OCI-LY1 (cell line): ENCODE results near the gene AANAT.

Experiments
- CTCF ChIP-seq: fragments of 200-600 bp; sonication (generic), shearing (Covaris generic); IDR thresholded peaks from 2 replicates; pipeline ENCODE4 v1.5.1; 2017; ENCODE audit warnings: mild to moderate bottlenecking, antibody characterized with exemption, low read length, moderate library complexity, mixed read lengths
- EZH2 ChIP-seq: fragments of 200-600 bp; sonication (generic), shearing (Covaris generic); IDR thresholded peaks from 2 replicates; pipeline ENCODE4 v1.8.0; 2017; ENCODE audit warnings: borderline replicate concordance, mixed run types, mild to moderate bottlenecking, antibody characterized with exemption, low read length, moderate library complexity, mixed read lengths

GRCh38 chr17:76452127-76452659 is 15.2 kb upstream of the AANAT start:
- TF ChIP-seq CTCF (no peak), EZH2 (no peak)
